Endothelial cell of umbilical vein (primary cell): ENCODE results near the gene KLHL36. TPM values are rescaled to one million over a fixed set of nuclear protein-coding genes. Genes with fewer than 3 reads are reported as not detected.
"Not testable (repeated sequence)": the region's sequence is repeated elsewhere in the genome, so short reads cannot be mapped to it uniquely, and the experiment has no call there.

ENCODE experiments used
- BruUV-seq: library from RNA; stranded (reverse); fragments of 400-500 nt; replicated peaks from 2 replicates; lab custom pipeline; 2021; lab: Mats Ljungman, UMichigan
- CTCF ChIA-PET: fragments of 300-600, 350-600 bp; sonication (Branson Sonifier 250); formaldehyde crosslinking; loops from one replicate; lab custom pipeline; 2021; ENCODE audit warnings: antibody characterized with exemption, inconsistent platforms; lab: Charles Lee
- POLR2A ChIA-PET: fragments of 300-600, 350-600 bp; sonication (Branson Sonifier 250); formaldehyde crosslinking; loops from one replicate; lab custom pipeline; 2021; ENCODE audit warnings: antibody characterized with exemption, inconsistent platforms; lab: Charles Lee
- DNase-seq: peaks from one replicate; pipeline ENCODE4 v3.0.0-alpha.2; 2011; ENCODE audit warnings: low read depth, low spot score
- FAIRE-seq: peaks from 2 replicates; lab custom pipeline; 2011; peaks lifted over from hg19 to GRCh38; lab: Jason Lieb, UNC
- H2AFZ ChIP-seq: 2 replicates; pipeline ENCODE4 v1.6.0; 2012; ENCODE audit warnings: low read depth, low read length, control low read depth, inconsistent platforms
- H3K27ac ChIP-seq: 2 replicates; pipeline ENCODE4 v1.5.1; 2011; ENCODE audit warnings: low read depth, mild to moderate bottlenecking, control low read depth, low read length, moderate library complexity; ENCODE audit not compliant: insufficient read depth
- H3K27me3 ChIP-seq, 2 experiments: 2 replicates each; pipeline versions ENCODE4 v1.6.0 to v1.6.1; 2011; ENCODE audit warnings: low read length in 2 of 2, mixed read lengths in 1 of 2; ENCODE audit not compliant: control insufficient read depth in 2 of 2, insufficient read depth in 2 of 2
- H3K36me3 ChIP-seq, 2 experiments: 2 replicates in 1 of 2; 3 replicates in 1 of 2; pipeline ENCODE4 v1.5.1; 2011; ENCODE audit warnings: low read length in 2 of 2, mild to moderate bottlenecking in 1 of 2, moderate library complexity in 1 of 2; ENCODE audit not compliant: control insufficient read depth in 2 of 2, insufficient read depth in 2 of 2; ENCODE audit errors: extremely low read depth in 1 of 2
- H3K4me1 ChIP-seq: 3 replicates; pipeline ENCODE4 v1.5.1; 2011; ENCODE audit warnings: mild to moderate bottlenecking, low read length; ENCODE audit not compliant: control insufficient read depth, insufficient read depth; ENCODE audit errors: extremely low read depth
- H3K4me2 ChIP-seq: 2 replicates; pipeline ENCODE4 v1.6.1; 2011; ENCODE audit warnings: low read length, control low read depth, mixed read lengths; ENCODE audit not compliant: insufficient read depth
- H3K4me3 ChIP-seq, 3 experiments: fragments of 200-600 bp in 1 of 3; sonication (generic), shearing (Covaris generic) in 1 of 3; replicated peaks in 1 of 3; 2 replicates each; pipeline ENCODE4 v1.5.1; 2011 to 2016; ENCODE audit warnings: control low read depth in 3 of 3, low read length in 3 of 3, mild to moderate bottlenecking in 2 of 3, inconsistent platforms in 1 of 3, low read depth in 1 of 3, moderate library complexity in 1 of 3; ENCODE audit not compliant: insufficient read depth in 1 of 3
- H3K79me2 ChIP-seq: 2 replicates; pipeline ENCODE4 v1.6.0; 2012; ENCODE audit warnings: low read length, inconsistent platforms; ENCODE audit not compliant: control insufficient read depth, insufficient read depth
- H3K9ac ChIP-seq: replicated peaks from 2 replicates; pipeline ENCODE3; 2011; ENCODE audit warnings: low read length, control low read depth; ENCODE audit not compliant: insufficient read depth; ENCODE audit errors: extremely low read depth
- H3K9me1 ChIP-seq: replicated peaks from 3 replicates; pipeline ENCODE4 v1.6.0; 2011; ENCODE audit warnings: mild to moderate bottlenecking, low read length; ENCODE audit not compliant: control insufficient read depth, insufficient read depth; ENCODE audit errors: extremely low read depth
- H3K9me3 ChIP-seq: replicated peaks from 2 replicates; pipeline ENCODE4 v1.5.1; 2012; ENCODE audit warnings: low read length, inconsistent platforms; ENCODE audit not compliant: control insufficient read depth, insufficient read depth
- H4K20me1 ChIP-seq: replicated peaks from 2 replicates; pipeline ENCODE3; 2011; ENCODE audit warnings: mild to moderate bottlenecking, low read length; ENCODE audit not compliant: control insufficient read depth, insufficient read depth; ENCODE audit errors: extremely low read depth
- EZH2 ChIP-seq: IDR thresholded peaks from 2 replicates; pipeline ENCODE4 v1.6.1; 2012; ENCODE audit warnings: borderline replicate concordance, low read depth, mild to moderate bottlenecking, moderate library complexity, low read length, inconsistent platforms; ENCODE audit not compliant: severe bottlenecking
- FOS ChIP-seq: IDR thresholded peaks from 2 replicates; pipeline ENCODE4 v1.6.1; 2011; ENCODE audit warnings: mild to moderate bottlenecking, low read length, moderate library complexity, borderline replicate concordance; ENCODE audit not compliant: insufficient read depth
- GATA2 ChIP-seq: IDR thresholded peaks from 2 replicates; pipeline ENCODE4 v1.7.0; 2011; ENCODE audit warnings: low read depth, mild to moderate bottlenecking, moderate library complexity, mixed read lengths, low read length; ENCODE audit not compliant: insufficient read length, insufficient read depth
- JUN ChIP-seq: IDR thresholded peaks from 2 replicates; pipeline ENCODE4 v1.6.1; 2011; ENCODE audit warnings: borderline replicate concordance, low read depth; ENCODE audit not compliant: insufficient read length, insufficient read depth
- MAX ChIP-seq: IDR thresholded peaks from 2 replicates; pipeline ENCODE4 v1.6.1; 2011; ENCODE audit not compliant: insufficient read depth, insufficient read length
- POLR2A ChIP-seq: IDR thresholded peaks from 2 replicates; pipeline ENCODE4 v1.6.1; 2012; ENCODE audit warnings: low read depth, mild to moderate bottlenecking, control low read depth, low read length
- POLR2AphosphoS5 ChIP-seq: IDR thresholded peaks from 2 replicates; pipeline ENCODE4 v1.6.1; 2012; ENCODE audit warnings: low read depth, mild to moderate bottlenecking, control low read depth, low read length, moderate library complexity; ENCODE audit not compliant: insufficient read depth
- dilution Hi-C: fragments of 300-500 bp; cut with MboI; formaldehyde crosslinking; loops from one replicate; pipeline ENCODE4 v1.15.0; 2019; ENCODE audit warnings: low sequenced_read_pairs; ENCODE audit not compliant: extremely low pct_ligation_motif_present
- intact Hi-C: fragments of 100-400 bp; cut with micrococcal nuclease; formaldehyde crosslinking; loops from one replicate; pipeline ENCODE4 v1.10.0; 2022
- polyA plus RNA-seq, 4 experiments: library from polyadenylated mRNA; depleted of rRNA in 3 of 4; stranded (reverse) in 3 of 4; unstranded in 1 of 4; fragments of >200 nt; gene quantifications; 2 replicates each; pipeline versions ENCODE4 v1.2.1 to v1.2.3, GENCODE V29; 2011 to 2012; ENCODE audit warnings: missing spikeins in 1 of 4
- total RNA-seq: library from RNA; stranded (reverse); gene quantifications from 2 replicates; pipeline ENCODE4 v1.2.3, GENCODE V29; 2021

KLHL36 gene
- total and polyA plus RNA-seq, 2 donors (not counting 3 experiments of a cell fraction or from before 2014, with no cell fraction given): 31.3 to 38.8 TPM

- Histone ChIP-seq H3K4me2 (no peak overlapping the region), H3K79me2 (no peaks in the 10 kb centered on the region), H3K27me3 (peaks cover 0 to 4% of the 10 kb centered on the region in 2 experiments), H3K9me3 (no peaks in the 10 kb centered on the region), H3K4me3 (no peak overlapping the region), H3K9me1 (no peaks in the 10 kb centered on the region), H3K4me1 (no peaks in the 10 kb centered on the region), H4K20me1 (no peaks in the 10 kb centered on the region), H3K9ac (no peak overlapping the region), H3K36me3 (no peaks in the 10 kb centered on the region), H2AFZ (no peak overlapping the region), H3K27ac (no peak overlapping the region)
- ChIA-PET CTCF (interaction anchor here (0.6 to 1.4 kb wide), 4 partner anchors 9 to 94 kb away, joined by 3 to 6 read pairs (median 4); no protein-coding TSS in a partner anchor), POLR2A (no interaction called here)
- intact Hi-C loops (no loop called here), dilution Hi-C loops (no loop called here)
- BruUV-seq: no TSS peak
- DNase-seq (no peak), FAIRE-seq (no peak)
- TF ChIP-seq GATA2: no peak
- TF ChIP-seq JUN: no peak
- TF ChIP-seq EZH2: no peak
- no peak for TF ChIP-seq FOS
- no peak for TF ChIP-seq MAX
- TF ChIP-seq POLR2A: no peak
- no peak for TF ChIP-seq POLR2AphosphoS5
Measured at GRCh38 chr16:84631886-84632285, 16.4 kb upstream of the KLHL36 start.

- DNase-seq, H3K4me1 ChIP-seq, intact Hi-C loops, H3K27ac ChIP-seq, H4K20me1 ChIP-seq, H3K79me2 ChIP-seq, FAIRE-seq, H3K4me2 ChIP-seq, H3K9ac ChIP-seq, H2AFZ ChIP-seq, H3K27me3 ChIP-seq, POLR2A ChIA-PET, H3K36me3 ChIP-seq, dilution Hi-C loops, H3K4me3 ChIP-seq, H3K9me3 ChIP-seq, H3K9me1 ChIP-seq, BruUV-seq: not testable (repeated sequence)
- CTCF ChIA-PET: interaction anchor here (1.4 kb wide), 1 partner anchor 39 kb away, joined by 5 read pairs; no protein-coding TSS in a partner anchor
Measured at GRCh38 chr16:84632862-84633261, 15.4 kb upstream of the KLHL36 start.
